ENCODE results near the gene UCN2. TPM values are rescaled to one million over a fixed set of nuclear protein-coding genes. Genes with fewer than 3 reads are reported as not detected.

Gene UCN2
- total and polyA plus RNA-seq, 2 donors from 2014 or later = not detected

GRCh38 chr3:48591436-48591835 is 27.9 kb upstream of the UCN2 start:
- no peaks in the 10 kb centered on the region for H3K36me3 ChIP-seq (ENCODE audit: control insufficient read depth in 2 of 3, insufficient read depth in 3 of 3, low read length in 3 of 3)
- H3K27me3 ChIP-seq (ENCODE audit: control insufficient read depth, insufficient read depth, low read length) = no peaks in the 10 kb centered on the region
- no peak overlapping the region for H3K4me3 ChIP-seq (ENCODE audit: low read length in 3 of 3)
- H3K9me3 ChIP-seq (ENCODE audit: control insufficient read depth in 2 of 3, insufficient read depth in 1 of 3, low read length in 3 of 3) = no peaks in the 10 kb centered on the region
- no peaks in the 10 kb centered on the region for H3K4me1 ChIP-seq (ENCODE audit: control insufficient read depth in 2 of 3, insufficient read depth in 2 of 3, low read depth in 1 of 3, low read length in 3 of 3)
- intact Hi-C loops (cut with DNase I) = no loop called here
- FAIRE-seq (no peak), DNase-seq (no peak)
- H3K27ac ChIP-seq (ENCODE audit: low read depth in 2 of 2, low read length in 2 of 2) = no peak overlapping the region
- TF ChIP-seq CTCF (IDR thresholded peaks at IDR 0.05; ENCODE audit: borderline replicate concordance, extremely low read depth, insufficient read depth) = no peak
- H3K9ac ChIP-seq (ENCODE audit: low read length in 3 of 3) = no peak overlapping the region

- no peak for FAIRE-seq
- no peak overlapping the region for H3K27ac ChIP-seq (ENCODE audit: low read depth in 2 of 2, low read length in 2 of 2)
- intact Hi-C loops (cut with DNase I) = no loop called here
- no peak for TF ChIP-seq CTCF (IDR thresholded peaks at IDR 0.05; ENCODE audit: borderline replicate concordance, extremely low read depth, insufficient read depth)
- H3K4me1 ChIP-seq (ENCODE audit: control insufficient read depth in 2 of 3, insufficient read depth in 2 of 3, low read depth in 1 of 3, low read length in 3 of 3) = no peaks in the 10 kb centered on the region
- H3K9ac ChIP-seq (ENCODE audit: low read length in 3 of 3) = no peak overlapping the region
- no peak for DNase-seq
- H3K27me3 ChIP-seq (ENCODE audit: control insufficient read depth, insufficient read depth, low read length) = no peaks in the 10 kb centered on the region
- no peak overlapping the region for H3K4me3 ChIP-seq (ENCODE audit: low read length in 3 of 3)
- no peaks in the 10 kb centered on the region for H3K9me3 ChIP-seq (ENCODE audit: control insufficient read depth in 2 of 3, insufficient read depth in 1 of 3, low read length in 3 of 3)
- no peaks in the 10 kb centered on the region for H3K36me3 ChIP-seq (ENCODE audit: control insufficient read depth in 2 of 3, insufficient read depth in 3 of 3, low read length in 3 of 3)
Measured at GRCh38 chr3:48588230-48588629, 24.6 kb upstream of the UCN2 start.

GRCh38 chr3:48587686-48588085 is 24.1 kb upstream of the UCN2 start:
- DNase-seq (no peak), FAIRE-seq (no peak)
- no peaks in the 10 kb centered on the region for H3K27me3 ChIP-seq (ENCODE audit: control insufficient read depth, insufficient read depth, low read length)
- H3K36me3 ChIP-seq (ENCODE audit: control insufficient read depth in 2 of 3, insufficient read depth in 3 of 3, low read length in 3 of 3) = no peaks in the 10 kb centered on the region
- H3K4me3 ChIP-seq (ENCODE audit: low read length in 3 of 3) = no peak overlapping the region
- intact Hi-C loops (cut with DNase I) = no loop called here
- H3K27ac ChIP-seq (ENCODE audit: low read depth in 2 of 2, low read length in 2 of 2) = no peak overlapping the region
- TF ChIP-seq CTCF (IDR thresholded peaks at IDR 0.05; ENCODE audit: borderline replicate concordance, extremely low read depth, insufficient read depth) = no peak
- no peaks in the 10 kb centered on the region for H3K4me1 ChIP-seq (ENCODE audit: control insufficient read depth in 2 of 3, insufficient read depth in 2 of 3, low read depth in 1 of 3, low read length in 3 of 3)
- H3K9ac ChIP-seq (ENCODE audit: low read length in 3 of 3) = no peak overlapping the region
- H3K9me3 ChIP-seq (ENCODE audit: control insufficient read depth in 2 of 3, insufficient read depth in 1 of 3, low read length in 3 of 3) = no peaks in the 10 kb centered on the region

GRCh38 chr3:48585411-48585810 is 21.8 kb upstream of the UCN2 start:
- DNase-seq (no peak), FAIRE-seq (no peak)
- no peaks in the 10 kb centered on the region for H3K36me3 ChIP-seq (ENCODE audit: control insufficient read depth in 2 of 3, insufficient read depth in 3 of 3, low read length in 3 of 3)
- H3K4me3 ChIP-seq (ENCODE audit: low read length in 3 of 3) = no peak overlapping the region
- intact Hi-C loops (cut with DNase I) = no loop called here
- no peak overlapping the region for H3K9ac ChIP-seq (ENCODE audit: low read length in 3 of 3)
- H3K27me3 ChIP-seq (ENCODE audit: control insufficient read depth, insufficient read depth, low read length) = no peaks in the 10 kb centered on the region
- H3K4me1 ChIP-seq (ENCODE audit: control insufficient read depth in 2 of 3, insufficient read depth in 2 of 3, low read depth in 1 of 3, low read length in 3 of 3) = no peaks in the 10 kb centered on the region
- TF ChIP-seq CTCF (IDR thresholded peaks at IDR 0.05; ENCODE audit: borderline replicate concordance, extremely low read depth, insufficient read depth) = no peak
- H3K27ac ChIP-seq (ENCODE audit: low read depth in 2 of 2, low read length in 2 of 2) = no peak overlapping the region
- H3K9me3 ChIP-seq (ENCODE audit: control insufficient read depth in 2 of 3, insufficient read depth in 1 of 3, low read length in 3 of 3) = no peaks in the 10 kb centered on the region

Measured in kidney (tissue), 14 donors.